PC-3 (cell line): ENCODE measurements around the gene GDPD3. TPM values are rescaled to one million over a fixed set of nuclear protein-coding genes. Genes with fewer than 3 reads are reported as not detected.

Source experiments
- ATAC-seq: fragments of 200-7000 bp; cut with Tn5 transposase; 2 replicates; pipeline ENCODE4 v1.9.1; 2020; ENCODE audit warnings: mild to moderate bottlenecking, moderate library complexity
- BruUV-seq: library from RNA; stranded (reverse); fragments of 400-500 nt; replicated peaks from 2 replicates; lab custom pipeline; 2021; lab: Mats Ljungman, UMichigan
- CTCF ChIA-PET: fragments of 300-600 bp; sonication (Branson Sonifier 250); formaldehyde crosslinking; loops from one replicate; lab custom pipeline; 2022; ENCODE audit warnings: antibody characterized with exemption; lab: Charles Lee
- POLR2A ChIA-PET: fragments of 300-600 bp; sonication (Branson Sonifier 250); formaldehyde crosslinking; loops from one replicate; lab custom pipeline; 2022; ENCODE audit warnings: antibody characterized with exemption; ENCODE audit not compliant: unreplicated experiment; lab: Charles Lee
- DNase-seq: peaks from one replicate; pipeline ENCODE4 v3.0.0-alpha.2; 2015
- H2AFZ ChIP-seq: fragments of 300-600 bp; sonication (generic); 2 replicates; pipeline ENCODE4 v1.6.0; 2016; ENCODE audit warnings: antibody characterized with exemption, low read length
- H3F3A ChIP-seq: fragments of 300-600 bp; sonication (generic); one replicate; pipeline ENCODE4 v1.6.0; 2017; ENCODE audit warnings: antibody characterized with exemption, low read length, control low read depth, mild to moderate bottlenecking; ENCODE audit not compliant: unreplicated experiment
- H3K27ac ChIP-seq: fragments of 300-600 bp; sonication (generic); 2 replicates; pipeline ENCODE4 v1.5.1; 2016; ENCODE audit warnings: mild to moderate bottlenecking, low read length
- H3K27me3 ChIP-seq: fragments of 300-600 bp; sonication (generic); 2 replicates; pipeline ENCODE4 v1.6.1; 2016; ENCODE audit warnings: low read length, mixed read lengths
- H3K36me3 ChIP-seq: fragments of 300-600 bp; sonication (generic); 2 replicates; pipeline ENCODE4 v1.6.1; 2016; ENCODE audit warnings: low read depth, mixed run types, low read length, mixed read lengths
- H3K4me1 ChIP-seq: fragments of 300-600 bp; sonication (generic); 2 replicates; pipeline ENCODE4 v1.5.1; 2016; ENCODE audit warnings: low read length; ENCODE audit not compliant: insufficient read depth
- H3K4me2 ChIP-seq: fragments of 300-600 bp; sonication (generic); 2 replicates; pipeline ENCODE4 v1.6.0; 2016; ENCODE audit warnings: low read length
- H3K4me3 ChIP-seq: fragments of 300-600 bp; sonication (generic); 2 replicates; pipeline ENCODE4 v1.5.1; 2016; ENCODE audit warnings: mild to moderate bottlenecking, low read length, mixed read lengths
- H3K79me2 ChIP-seq: fragments of 300-600 bp; sonication (generic); 2 replicates; pipeline ENCODE4 v1.6.1; 2017; ENCODE audit warnings: low read length, mixed read lengths
- H3K9ac ChIP-seq: fragments of 300-600 bp; sonication (generic); 2 replicates; pipeline ENCODE4 v1.6.0; 2016; ENCODE audit warnings: mild to moderate bottlenecking, low read length
- H3K9me2 ChIP-seq: fragments of 300-600 bp; sonication (generic); replicated peaks from 2 replicates; pipeline ENCODE4 v1.6.1; 2016; ENCODE audit warnings: mixed run types, low read length, mixed read lengths
- H3K9me3 ChIP-seq: fragments of 300-600 bp; sonication (generic); 2 replicates; pipeline ENCODE4 v1.6.1; 2016; ENCODE audit warnings: low read length, mixed read lengths
- H4K20me1 ChIP-seq: fragments of 300-600 bp; sonication (generic); 2 replicates; pipeline ENCODE4 v1.6.1; 2016; ENCODE audit warnings: low read length, mixed read lengths
- EZH2 ChIP-seq: fragments of 300-600 bp; sonication (generic); IDR thresholded peaks from one replicate; pipeline ENCODE4 v1.6.1; 2017; ENCODE audit warnings: antibody characterized with exemption, mild to moderate bottlenecking, low read length; ENCODE audit not compliant: unreplicated experiment
- EZH2phosphoT487 ChIP-seq: fragments of 300-600 bp; sonication (generic); IDR thresholded peaks from 2 replicates; pipeline ENCODE4 v1.6.1; 2018; ENCODE audit warnings: mild to moderate bottlenecking, antibody characterized with exemption, low read length, borderline replicate concordance
- intact Hi-C: fragments of 100-400 bp; cut with micrococcal nuclease; formaldehyde crosslinking; loops from 2 replicates; pipeline ENCODE4 v1.9.0; 2023
- total RNA-seq: library from RNA; depleted of rRNA; stranded (reverse); fragments of >200 nt; gene quantifications from 2 replicates; pipeline ENCODE4 v1.2.3, GENCODE V29; 2014; rRNA removed
- TF ChIP-seq, protein P1 (sequence below): fragments of 300-600 bp; sonication (generic); conservative IDR thresholded peaks from 2 replicates; pipeline ENCODE4 v1.5.1; 2017; ENCODE audit warnings: antibody characterized with exemption, low read depth, mild to moderate bottlenecking, low read length

GDPD3 gene
- total RNA-seq, 1 experiment from 2014 or later = 3.4 TPM

DNA sequence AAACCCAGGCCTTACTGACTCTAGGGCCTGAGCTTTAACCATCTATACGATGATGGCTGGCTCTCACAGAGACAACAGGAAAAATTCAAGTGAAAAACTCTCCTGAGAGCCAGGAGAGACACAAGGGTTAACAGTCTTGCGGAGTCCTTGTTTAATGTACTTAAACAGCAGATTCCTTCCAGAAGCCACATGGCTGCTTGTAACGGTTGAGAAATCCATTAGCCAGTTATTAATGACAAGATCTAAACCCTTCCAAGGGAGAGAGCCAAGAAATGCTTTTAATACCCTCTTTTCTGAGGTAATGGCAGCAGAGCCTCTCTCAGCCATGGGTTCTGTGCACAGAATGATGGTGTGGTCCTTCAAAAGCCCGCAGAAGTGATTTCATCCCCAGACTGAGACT is 53.0 kb downstream of the GDPD3 start:
- ATAC-seq (no peak), DNase-seq (no peak)
- H3K9me2 ChIP-seq = no peaks in the 10 kb centered on the region
- H3K79me2 ChIP-seq = peaks cover 18% of the 10 kb centered on the region; the same call in 1 of the 2 replicates
- no peaks in the 10 kb centered on the region for H3K36me3 ChIP-seq
- H3K9ac ChIP-seq = no peak overlapping the region
- H3K27me3 ChIP-seq = no peaks in the 10 kb centered on the region
- H2AFZ ChIP-seq = no peak overlapping the region
- ChIA-PET CTCF (no interaction called here), POLR2A (no interaction called here)
- no peak overlapping the region for H3K27ac ChIP-seq
- no peak overlapping the region for H3K4me2 ChIP-seq
- peaks cover 21% of the 10 kb centered on the region for H3K4me1 ChIP-seq
- no TSS peak for BruUV-seq
- intact Hi-C loops = no loop called here
- H4K20me1 ChIP-seq = no peaks in the 10 kb centered on the region
- TF ChIP-seq EZH2phosphoT487 (no peak), EZH2 (no peak)
- TF ChIP-seq, protein P1, sequence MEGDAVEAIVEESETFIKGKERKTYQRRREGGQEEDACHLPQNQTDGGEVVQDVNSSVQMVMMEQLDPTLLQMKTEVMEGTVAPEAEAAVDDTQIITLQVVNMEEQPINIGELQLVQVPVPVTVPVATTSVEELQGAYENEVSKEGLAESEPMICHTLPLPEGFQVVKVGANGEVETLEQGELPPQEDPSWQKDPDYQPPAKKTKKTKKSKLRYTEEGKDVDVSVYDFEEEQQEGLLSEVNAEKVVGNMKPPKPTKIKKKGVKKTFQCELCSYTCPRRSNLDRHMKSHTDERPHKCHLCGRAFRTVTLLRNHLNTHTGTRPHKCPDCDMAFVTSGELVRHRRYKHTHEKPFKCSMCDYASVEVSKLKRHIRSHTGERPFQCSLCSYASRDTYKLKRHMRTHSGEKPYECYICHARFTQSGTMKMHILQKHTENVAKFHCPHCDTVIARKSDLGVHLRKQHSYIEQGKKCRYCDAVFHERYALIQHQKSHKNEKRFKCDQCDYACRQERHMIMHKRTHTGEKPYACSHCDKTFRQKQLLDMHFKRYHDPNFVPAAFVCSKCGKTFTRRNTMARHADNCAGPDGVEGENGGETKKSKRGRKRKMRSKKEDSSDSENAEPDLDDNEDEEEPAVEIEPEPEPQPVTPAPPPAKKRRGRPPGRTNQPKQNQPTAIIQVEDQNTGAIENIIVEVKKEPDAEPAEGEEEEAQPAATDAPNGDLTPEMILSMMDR = no peak
- H3F3A ChIP-seq = no peaks in the 10 kb centered on the region
- no peak overlapping the region for H3K4me3 ChIP-seq
- no peaks in the 10 kb centered on the region for H3K9me3 ChIP-seq

- ATAC-seq = peak; percentile 19; the same call in 1 of the 2 replicates
- H2AFZ ChIP-seq = no peak overlapping the region
- no peaks in the 10 kb centered on the region for H3K9me3 ChIP-seq
- H3K9me2 ChIP-seq = no peaks in the 10 kb centered on the region
- peak; percentile 58 for DNase-seq
- no TSS peak for BruUV-seq
- H3F3A ChIP-seq = no peaks in the 10 kb centered on the region
- ChIA-PET POLR2A (interaction anchor here (0.6 kb wide), 1 partner anchor 16 kb away, joined by 4 read pairs; no protein-coding TSS in a partner anchor), CTCF (interaction anchor here (0.6 to 0.7 kb wide), 2 partner anchors 37 to 40 kb away, joined by 3 read pairs; no protein-coding TSS in a partner anchor)
- peak overlapping the region; percentile 71 for H3K4me2 ChIP-seq
- H3K36me3 ChIP-seq = no peaks in the 10 kb centered on the region
- no peak for TF ChIP-seq EZH2
- TF ChIP-seq, protein P1 = peak; percentile 64
- no peak for TF ChIP-seq EZH2phosphoT487
- intact Hi-C loops = no loop called here
- H3K9ac ChIP-seq = no peak overlapping the region
- peak overlapping the region; percentile 15; the same call in 1 of the 2 replicates for H3K4me3 ChIP-seq
- peaks cover 15% of the 10 kb centered on the region for H3K4me1 ChIP-seq
- no peaks in the 10 kb centered on the region for H3K79me2 ChIP-seq
- H4K20me1 ChIP-seq = no peaks in the 10 kb centered on the region
- H3K27me3 ChIP-seq = no peaks in the 10 kb centered on the region
- H3K27ac ChIP-seq = no peak overlapping the region
These were observed 58.3 kb downstream of the GDPD3 start for GRCh38 chr16:30054959-30055553.

Other genes with a start within 250 kb of the GDPD3 start
- 23.7 and 25.3 TPM in 2 replicates for gene SEZ6L2, start 214.0 kb downstream of the GDPD3 start, total RNA-seq
- gene ASPHD1, start 213.0 kb downstream of the GDPD3 start, total RNA-seq = 2.0 and 3.9 TPM in 2 replicates
- gene KCTD13, start 187.3 kb downstream of the GDPD3 start, total RNA-seq = 8.2 and 30.2 TPM in 2 replicates
- 53.0 and 60.9 TPM in 2 replicates for gene TMEM219, start 151.5 kb downstream of the GDPD3 start, total RNA-seq
- 34.1 and 47.4 TPM in 2 replicates for gene TAOK2, start 139.7 kb downstream of the GDPD3 start, total RNA-seq
- gene HIRIP3, start 117.9 kb downstream of the GDPD3 start, total RNA-seq = 18.4 and 26.8 TPM in 2 replicates
- 60.6 and 70.3 TPM in 2 replicates for gene INO80E, start 117.3 kb downstream of the GDPD3 start, total RNA-seq
- 4.6 and 5.2 TPM in 2 replicates for gene DOC2A, start 102.5 kb downstream of the GDPD3 start, total RNA-seq
- not detected in 2 replicates for gene C16orf92, start 90.3 kb downstream of the GDPD3 start, total RNA-seq
- 0.29 and 0.47 TPM in 2 replicates for gene TLCD3B, start 82.3 kb downstream of the GDPD3 start, total RNA-seq
- 1,859 and 2,048 TPM in 2 replicates for gene ALDOA, start 47.8 kb downstream of the GDPD3 start, total RNA-seq
- gene PPP4C, start 37.5 kb downstream of the GDPD3 start, total RNA-seq = 116 and 117 TPM in 2 replicates
- gene TBX6, start 21.6 kb downstream of the GDPD3 start, total RNA-seq = 0.86 and 1.1 TPM in 2 replicates
- gene YPEL3, start 17.3 kb downstream of the GDPD3 start, total RNA-seq = 5.1 and 7.7 TPM in 2 replicates
- gene MAPK3, start 9.7 kb upstream of the GDPD3 start, total RNA-seq = 31.4 and 34.4 TPM in 2 replicates
- gene CORO1A, start 70.1 kb upstream of the GDPD3 start, total RNA-seq = 8.4 and 10.3 TPM in 2 replicates
- 143 and 162 TPM in 2 replicates for gene BOLA2B, start 80.1 kb upstream of the GDPD3 start, total RNA-seq
- gene SLX1A, start 80.3 kb upstream of the GDPD3 start, total RNA-seq = 83.4 and 91.9 TPM in 2 replicates
- 8.5 and 14.6 TPM in 2 replicates for gene SULT1A3, start 85.7 kb upstream of the GDPD3 start, total RNA-seq
- gene NPIPB13, start 134.9 kb upstream of the GDPD3 start, total RNA-seq = 0.29 and 4.3 TPM in 2 replicates
- 30.0 and 43.3 TPM in 2 replicates for gene CD2BP2, start 241.8 kb upstream of the GDPD3 start, total RNA-seq